Activated naive CD4-positive, alpha-beta T cell treated with anti-CD3 and anti-CD28 coated beads, Interleukin-2, amount 10 ng/mL, durations not matched to agents 7 days and 5 days (primary cell): Measurements from ENCODE around the gene AAGAB.

Experiments
- CTCF ChIA-PET: fragments of 350-600 bp; sonication (Branson Sonifier 250); formaldehyde crosslinking; loops from one replicate; lab custom pipeline; 2021; ENCODE audit warnings: antibody characterized with exemption; lab: Charles Lee
- DNase-seq: peaks from one replicate; pipeline ENCODE4 v3.0.0-alpha.2; 2020
- H3K27ac Mint-ChIP-seq: one replicate; pipeline ENCODE4 v1.8.0; 2021; ENCODE audit warnings: mild to moderate bottlenecking, moderate library complexity, mixed read lengths
- H3K27me3 Mint-ChIP-seq: one replicate; pipeline ENCODE4 v1.8.0; 2021; ENCODE audit warnings: mild to moderate bottlenecking, mixed read lengths
- H3K36me3 Mint-ChIP-seq: one replicate; pipeline ENCODE4 v1.8.0; 2021; ENCODE audit warnings: mixed read lengths
- H3K4me1 Mint-ChIP-seq: one replicate; pipeline ENCODE4 v1.8.0; 2021; ENCODE audit warnings: mixed read lengths
- H3K4me3 Mint-ChIP-seq: one replicate; pipeline ENCODE4 v1.8.0; 2021; ENCODE audit warnings: mild to moderate bottlenecking, moderate library complexity, mixed read lengths
- H3K9me3 Mint-ChIP-seq: one replicate; pipeline ENCODE4 v1.8.0; 2021; ENCODE audit warnings: mixed read lengths

AAGAB gene

DNA sequence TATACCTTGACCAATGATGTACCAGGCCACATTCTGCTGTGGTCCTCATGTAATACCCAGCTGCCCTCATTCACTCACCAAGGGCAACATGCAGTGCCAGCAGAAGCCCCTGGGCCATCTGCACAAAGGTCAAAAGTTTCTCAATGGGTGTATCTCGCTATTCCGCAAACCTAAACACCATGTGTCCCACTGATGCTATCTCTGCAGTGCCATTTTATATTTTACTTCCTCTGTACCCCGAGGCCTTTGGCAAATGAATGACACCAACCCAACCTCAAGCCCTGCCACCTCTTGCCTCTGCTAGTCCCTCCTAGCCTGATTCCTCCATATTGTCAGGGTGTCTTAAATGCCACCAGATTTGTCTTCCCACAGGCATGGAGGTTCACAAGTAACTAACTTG lies 59.2 kb downstream of the AAGAB start:
- Mint-ChIP-seq H3K27me3 (no peaks in the 10 kb centered on the region), H3K36me3 (peaks cover 70% of the 10 kb centered on the region), H3K4me3 (no peak overlapping the region), H3K27ac (peak overlapping the region; percentile 12), H3K4me1 (peaks cover 19% of the 10 kb centered on the region), H3K9me3 (no peaks in the 10 kb centered on the region)
- no peak for DNase-seq
- CTCF ChIA-PET: no interaction called here

DNA sequence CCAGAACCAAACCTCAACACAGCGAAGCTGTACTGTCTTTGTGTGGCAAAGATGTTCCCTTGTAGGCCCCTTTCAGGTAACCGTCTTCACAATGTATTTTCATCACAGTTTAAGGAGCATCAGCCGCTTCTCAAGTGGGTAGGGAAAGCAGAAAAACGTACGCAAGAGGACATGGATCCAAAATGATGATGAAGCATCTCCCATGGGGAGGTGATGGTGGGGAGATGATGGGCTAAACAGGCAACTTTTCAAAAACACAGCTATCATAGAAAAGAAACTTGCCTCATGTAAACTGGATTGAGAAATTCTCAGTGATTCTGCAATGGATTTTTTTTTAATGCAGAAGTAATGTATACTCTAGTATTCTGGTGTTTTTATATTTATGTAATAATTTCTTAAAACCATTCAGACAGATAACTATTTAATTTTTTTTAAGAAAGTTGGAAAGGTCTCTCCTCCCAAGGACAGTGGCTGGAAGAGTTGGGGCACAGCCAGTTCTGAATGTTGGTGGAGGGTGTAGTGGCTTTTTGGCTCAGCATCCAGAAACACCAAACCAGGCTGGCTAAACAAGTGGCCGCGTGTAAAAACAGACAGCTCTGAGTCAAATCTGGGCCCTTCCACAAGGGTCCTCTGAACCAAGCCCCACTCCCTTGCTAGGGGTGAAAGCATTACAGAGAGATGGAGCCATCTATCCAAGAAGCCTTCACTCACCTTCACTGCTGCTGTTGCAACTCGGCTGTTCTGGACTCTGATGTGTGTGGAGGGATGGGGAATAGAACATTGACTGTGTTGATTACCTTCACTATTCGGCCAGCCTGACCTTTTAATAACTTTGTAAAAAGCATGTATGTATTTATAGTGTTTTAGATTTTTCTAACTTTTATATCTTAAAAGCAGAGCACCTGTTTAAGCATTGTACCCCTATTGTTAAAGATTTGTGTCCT lies 60.0 kb downstream of the AAGAB start:
- DNase-seq: no peak
- peaks cover 71% of the 10 kb centered on the region for H3K36me3 Mint-ChIP-seq
- CTCF ChIA-PET: no interaction called here

DNA sequence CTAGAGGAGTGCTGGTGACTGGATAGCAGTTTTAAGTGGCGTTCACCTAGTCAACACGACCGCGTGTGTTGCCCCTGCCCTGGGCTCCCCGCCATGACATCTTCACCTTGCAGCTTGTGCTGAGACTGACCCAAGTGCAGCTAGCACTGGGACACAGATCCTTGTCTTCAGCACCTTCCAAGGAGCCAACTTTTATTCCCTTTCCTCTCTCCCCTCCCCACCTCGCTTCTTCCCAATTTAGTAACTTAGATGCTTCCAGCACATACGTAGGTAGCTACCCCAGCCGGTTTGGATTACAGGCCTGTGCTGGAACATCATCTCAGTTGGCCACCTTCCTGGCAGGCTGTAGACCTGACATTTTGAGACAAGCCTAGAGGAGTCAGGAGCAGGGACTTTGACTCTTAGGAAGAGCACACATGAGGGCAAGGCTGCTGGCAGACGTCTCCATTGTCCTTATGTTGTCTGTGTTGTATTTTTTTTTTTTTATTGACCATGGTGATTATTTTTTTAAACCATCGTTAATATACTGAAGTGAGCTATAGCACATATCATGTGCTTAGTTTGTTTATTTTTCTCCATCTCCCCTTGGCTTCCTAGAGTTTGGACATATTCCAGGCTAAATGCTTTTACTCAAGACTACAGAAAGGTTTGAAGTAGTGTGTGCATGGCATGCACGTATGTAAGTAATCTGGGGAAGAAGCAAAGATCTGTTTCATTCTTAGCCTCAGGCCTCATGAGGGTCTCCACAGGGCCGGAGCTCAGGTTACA lies 61.1 kb downstream of the AAGAB start:
- H3K4me1 Mint-ChIP-seq: peaks cover 15% of the 10 kb centered on the region
- DNase-seq: no peak
- peaks cover 75% of the 10 kb centered on the region for H3K36me3 Mint-ChIP-seq
- H3K27me3 Mint-ChIP-seq: no peaks in the 10 kb centered on the region
- CTCF ChIA-PET: interaction anchor here (0.9 kb wide), 1 partner anchor 107 kb away, joined by 3 read pairs; no protein-coding TSS in a partner anchor
- H3K9me3 Mint-ChIP-seq: no peaks in the 10 kb centered on the region
- H3K4me3 Mint-ChIP-seq: no peak overlapping the region
- H3K27ac Mint-ChIP-seq: peak overlapping the region; percentile 58

More for the DNA sequence above, 60.0 kb downstream of the AAGAB start:
- Mint-ChIP-seq H3K27me3 (no peaks in the 10 kb centered on the region), H3K4me1 (peaks cover 19% of the 10 kb centered on the region), H3K9me3 (no peaks in the 10 kb centered on the region), H3K4me3 (no peak overlapping the region), H3K27ac (peak overlapping the region; percentile 37)

DNA sequence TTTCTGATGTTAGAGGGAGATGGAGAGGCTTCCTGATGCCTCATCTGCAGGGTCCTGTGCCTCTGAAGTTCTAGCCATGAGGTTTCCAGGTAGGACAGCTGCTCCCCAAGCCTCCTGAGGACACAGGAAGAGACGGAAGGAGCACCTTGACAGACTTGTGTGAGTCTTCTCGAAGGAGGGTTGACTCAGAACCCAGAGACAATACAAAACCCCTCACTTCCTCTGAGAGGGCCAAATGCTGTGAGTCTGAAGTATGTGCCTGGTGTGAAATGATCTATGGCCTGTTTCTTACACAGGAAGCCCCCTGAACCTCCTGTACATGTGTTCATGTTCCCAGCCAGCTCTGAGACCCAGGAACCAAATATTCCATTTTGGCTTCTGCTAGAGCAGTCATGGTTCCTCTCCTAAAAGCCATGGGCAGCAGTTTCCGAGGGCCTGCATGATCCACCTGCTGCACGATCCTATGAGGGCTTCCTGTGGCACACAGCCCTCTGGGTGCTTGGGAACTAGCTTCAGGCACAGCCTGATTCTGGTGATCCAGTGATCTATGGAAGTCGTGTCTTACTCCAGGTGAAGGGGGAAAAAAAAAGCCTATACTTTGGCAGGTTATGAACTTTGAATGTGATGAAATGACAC lies 62.2 kb downstream of the AAGAB start:
- H3K27ac Mint-ChIP-seq: peak overlapping the region; percentile 40

DNA sequence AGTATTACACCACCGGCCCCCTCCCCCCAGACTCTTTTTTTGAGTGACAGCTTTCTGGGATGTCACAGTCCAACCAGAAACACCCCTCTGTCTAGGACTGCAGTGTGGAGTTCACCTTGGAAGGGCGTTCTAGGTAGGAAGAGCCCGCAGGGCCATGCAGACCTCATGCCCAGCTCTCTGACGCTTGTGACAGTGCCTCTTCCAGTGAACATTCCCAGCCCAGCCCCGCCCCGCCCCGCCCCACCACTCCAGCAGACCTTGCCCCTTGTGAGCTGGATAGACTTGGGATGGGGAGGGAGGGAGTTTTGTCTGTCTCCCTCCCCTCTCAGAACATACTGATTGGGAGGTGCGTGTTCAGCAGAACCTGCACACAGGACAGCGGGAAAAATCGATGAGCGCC lies 63.6 kb downstream of the AAGAB start:
- H3K27ac Mint-ChIP-seq: no peak overlapping the region
- no peaks in the 10 kb centered on the region for H3K4me1 Mint-ChIP-seq
- H3K36me3 Mint-ChIP-seq: peaks cover 78% of the 10 kb centered on the region
- no peak overlapping the region for H3K4me3 Mint-ChIP-seq
- CTCF ChIA-PET: no interaction called here
- no peak for DNase-seq
- H3K9me3 Mint-ChIP-seq: no peaks in the 10 kb centered on the region
- no peaks in the 10 kb centered on the region for H3K27me3 Mint-ChIP-seq

More for the DNA sequence above, 62.2 kb downstream of the AAGAB start:
- CTCF ChIA-PET: no interaction called here
- H3K36me3 Mint-ChIP-seq: peaks cover 74% of the 10 kb centered on the region
- no peaks in the 10 kb centered on the region for H3K9me3 Mint-ChIP-seq
- peaks cover 4% of the 10 kb centered on the region for H3K4me1 Mint-ChIP-seq
- no peaks in the 10 kb centered on the region for H3K27me3 Mint-ChIP-seq
- no peak overlapping the region for H3K4me3 Mint-ChIP-seq
- DNase-seq: no peak

DNA sequence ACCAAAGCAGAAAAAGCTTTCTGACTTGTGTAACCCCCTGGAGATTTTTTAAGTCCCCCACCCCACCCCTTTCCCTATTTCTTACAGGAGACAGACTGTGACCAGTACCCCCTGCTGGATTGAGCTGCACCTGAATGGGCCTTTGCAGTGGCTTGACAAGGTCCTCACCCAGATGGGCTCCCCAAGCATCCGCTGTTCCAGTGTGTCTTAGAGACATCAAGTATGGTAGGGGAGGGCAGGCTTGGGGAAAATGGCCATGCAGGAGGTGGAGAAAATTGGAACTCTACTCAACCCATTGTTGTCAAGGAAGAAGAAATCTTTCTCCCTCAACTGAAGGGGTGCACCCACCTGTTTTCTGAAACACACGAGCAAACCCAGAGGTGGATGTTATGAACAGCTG lies 64.1 kb downstream of the AAGAB start:
- H3K27me3 Mint-ChIP-seq: no peaks in the 10 kb centered on the region
- no peak for DNase-seq
- peaks cover 78% of the 10 kb centered on the region for H3K36me3 Mint-ChIP-seq
- no peak overlapping the region for H3K27ac Mint-ChIP-seq
- peaks cover 3% of the 10 kb centered on the region for H3K4me1 Mint-ChIP-seq
- no peak overlapping the region for H3K4me3 Mint-ChIP-seq
- CTCF ChIA-PET: no interaction called here
- H3K9me3 Mint-ChIP-seq: no peaks in the 10 kb centered on the region

DNA sequence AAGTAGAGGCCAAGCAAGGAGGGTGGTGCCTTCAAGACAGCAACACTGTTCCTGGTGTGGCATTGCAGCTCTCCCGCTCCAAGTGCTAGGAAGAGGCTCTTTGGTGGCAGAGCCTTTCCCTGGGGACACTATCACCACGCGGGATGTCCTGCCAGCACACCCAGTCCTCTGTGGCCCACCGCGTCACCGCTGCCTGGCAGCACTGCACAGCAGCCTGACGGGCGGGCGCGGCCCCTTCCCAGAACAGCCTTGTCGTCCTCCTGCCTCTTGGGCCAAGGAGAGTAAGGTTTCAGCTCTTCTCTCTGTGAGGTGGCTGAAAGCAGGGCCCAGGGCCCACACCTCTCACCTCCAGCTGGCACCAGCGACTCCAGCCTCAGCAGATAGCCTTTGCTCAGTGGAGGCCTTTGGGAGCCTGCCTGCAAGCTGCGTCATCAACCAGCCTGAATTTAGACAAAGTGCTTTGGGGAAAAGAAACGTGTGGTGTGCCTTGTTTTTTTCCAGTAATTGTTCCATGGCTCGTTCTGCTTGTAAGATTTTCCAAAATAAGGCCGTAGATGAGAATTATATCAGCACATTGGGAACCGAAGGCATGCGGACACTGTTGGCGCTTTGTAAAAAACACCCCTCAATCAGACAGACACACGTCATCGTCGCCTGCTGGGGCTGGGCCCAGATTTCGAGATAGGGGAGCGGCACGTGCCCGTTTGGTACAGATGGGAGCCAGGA lies 65.0 kb downstream of the AAGAB start:
- CTCF ChIA-PET: no interaction called here
- Mint-ChIP-seq H3K4me3 (no peak overlapping the region), H3K27me3 (no peaks in the 10 kb centered on the region), H3K36me3 (peaks cover 82% of the 10 kb centered on the region), H3K27ac (no peak overlapping the region), H3K9me3 (no peaks in the 10 kb centered on the region), H3K4me1 (peaks cover 7% of the 10 kb centered on the region)
- no peak for DNase-seq

DNA sequence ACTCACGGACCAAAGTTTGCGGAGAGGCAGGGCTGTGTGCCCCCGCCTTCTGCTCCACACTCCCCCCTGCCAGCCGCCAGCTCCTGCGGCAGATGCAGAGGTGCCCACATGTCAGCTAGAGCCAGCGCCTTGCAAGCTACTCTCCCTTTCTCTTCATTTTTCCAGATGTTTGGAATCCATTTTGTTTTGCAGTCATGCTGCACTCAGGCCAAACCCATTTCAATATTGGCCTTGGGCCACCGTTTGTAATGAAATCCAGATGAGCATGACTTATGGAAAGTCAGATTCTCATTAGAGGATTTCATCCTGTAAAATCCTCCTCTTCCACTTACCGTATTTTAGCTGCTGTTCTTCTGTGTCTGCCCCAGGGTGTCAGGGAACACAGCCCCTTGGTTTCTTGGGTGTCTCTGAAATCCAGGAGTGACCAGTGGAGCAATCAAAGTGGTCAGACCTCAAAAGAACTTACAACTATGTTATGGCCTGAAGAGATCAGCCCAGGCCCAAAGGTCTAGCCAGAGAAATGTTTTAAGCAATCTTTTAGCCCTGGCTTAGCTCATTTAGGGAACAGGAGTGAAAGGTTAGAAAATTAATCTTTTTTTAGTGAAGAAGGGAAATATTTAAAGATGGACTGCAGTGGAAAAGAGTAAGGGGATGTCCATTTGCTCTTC lies 65.8 kb downstream of the AAGAB start:
- peaks cover 79% of the 10 kb centered on the region for H3K36me3 Mint-ChIP-seq
- no peak overlapping the region for H3K4me3 Mint-ChIP-seq
- CTCF ChIA-PET: no interaction called here
- H3K27me3 Mint-ChIP-seq: no peaks in the 10 kb centered on the region
- H3K9me3 Mint-ChIP-seq: no peaks in the 10 kb centered on the region
- no peak for DNase-seq
- H3K27ac Mint-ChIP-seq: peak overlapping the region; percentile 11
- peaks cover 7% of the 10 kb centered on the region for H3K4me1 Mint-ChIP-seq

DNA sequence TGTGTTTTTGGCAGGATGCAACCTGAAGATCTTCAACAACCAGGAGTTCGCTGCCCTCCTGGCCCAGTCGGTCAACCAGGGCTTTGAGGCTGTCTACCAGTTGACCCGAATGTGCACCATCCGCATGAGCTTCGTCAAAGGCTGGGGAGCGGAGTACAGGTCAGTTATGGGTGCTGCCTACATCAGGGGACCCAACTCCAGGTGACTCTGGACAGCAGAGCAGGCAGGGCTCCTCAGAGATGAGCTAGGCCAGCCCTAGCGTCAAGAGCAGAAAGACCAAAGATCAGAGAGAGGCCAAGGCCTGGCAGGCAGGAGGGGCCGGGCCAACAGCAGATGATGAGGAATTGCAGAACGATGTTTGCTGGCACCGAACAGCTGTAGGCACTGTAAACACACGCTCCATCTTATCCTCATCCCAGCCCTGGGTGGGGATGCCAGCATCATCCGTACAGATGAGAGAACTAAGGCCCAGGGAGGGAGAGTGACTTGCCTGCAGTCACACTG lies 67.1 kb downstream of the AAGAB start:
- Mint-ChIP-seq H3K9me3 (no peaks in the 10 kb centered on the region), H3K36me3 (peaks cover 78% of the 10 kb centered on the region), H3K27ac (peak overlapping the region; percentile 45)

DNA sequence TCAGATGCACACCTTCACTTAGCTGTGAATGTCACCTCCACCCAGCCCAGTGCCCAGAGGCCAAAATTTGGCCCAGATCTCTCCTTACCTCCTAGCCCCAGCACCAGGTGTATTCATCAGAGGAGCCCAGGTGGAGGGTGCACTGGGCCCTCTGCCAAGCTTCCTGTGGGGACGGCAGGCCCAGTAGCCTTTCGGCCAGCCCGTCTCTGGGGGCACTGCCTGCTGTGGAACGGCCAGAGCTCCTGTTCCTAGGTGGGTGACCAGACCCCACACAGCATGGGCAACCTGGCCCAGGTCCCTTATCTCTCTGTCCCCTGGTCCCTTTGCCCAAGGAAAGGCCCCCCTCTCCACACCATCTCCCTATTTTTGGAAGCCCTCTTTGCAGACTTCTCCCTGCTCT lies 67.8 kb downstream of the AAGAB start:
- H3K27ac Mint-ChIP-seq: peak overlapping the region; percentile 63
- CTCF ChIA-PET: no interaction called here
- H3K27me3 Mint-ChIP-seq: no peaks in the 10 kb centered on the region
- H3K4me3 Mint-ChIP-seq: no peak overlapping the region
- peaks cover 7% of the 10 kb centered on the region for H3K4me1 Mint-ChIP-seq
- no peaks in the 10 kb centered on the region for H3K9me3 Mint-ChIP-seq
- DNase-seq: no peak
- peaks cover 77% of the 10 kb centered on the region for H3K36me3 Mint-ChIP-seq

More for the DNA sequence above, 67.1 kb downstream of the AAGAB start:
- Mint-ChIP-seq H3K4me3 (no peak overlapping the region), H3K27me3 (no peaks in the 10 kb centered on the region), H3K4me1 (peaks cover 7% of the 10 kb centered on the region)
- CTCF ChIA-PET: interaction anchor here (1.2 kb wide), 1 partner anchor 241 kb away, joined by 4 read pairs; no protein-coding TSS in a partner anchor
- DNase-seq: no peak

DNA sequence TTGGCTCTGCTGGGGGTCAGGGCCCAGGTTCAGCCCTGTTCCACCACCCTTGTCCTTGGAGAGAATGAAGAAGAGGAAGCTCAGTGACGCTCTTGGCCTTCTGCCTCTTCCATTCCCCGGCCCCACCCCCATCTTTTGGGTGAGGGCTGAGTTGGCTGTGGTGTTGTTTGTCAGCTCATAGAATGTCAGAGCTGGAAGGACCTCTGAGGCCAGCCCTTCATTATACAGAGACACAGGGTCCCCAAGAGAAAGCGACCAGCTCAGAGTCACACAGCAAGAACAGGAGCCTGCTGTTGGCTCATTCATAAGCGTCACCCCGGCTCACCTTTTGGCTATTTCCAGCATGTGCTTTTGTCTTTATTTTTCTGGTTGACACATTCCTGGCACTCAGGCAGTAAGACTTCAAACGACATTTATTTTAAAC lies 68.2 kb downstream of the AAGAB start:
- Mint-ChIP-seq H3K4me3 (no peak overlapping the region), H3K27ac (peak overlapping the region; percentile 63), H3K9me3 (no peaks in the 10 kb centered on the region), H3K4me1 (peaks cover 7% of the 10 kb centered on the region), H3K36me3 (peaks cover 76% of the 10 kb centered on the region), H3K27me3 (no peaks in the 10 kb centered on the region)
- CTCF ChIA-PET: no interaction called here
- no peak for DNase-seq

DNA sequence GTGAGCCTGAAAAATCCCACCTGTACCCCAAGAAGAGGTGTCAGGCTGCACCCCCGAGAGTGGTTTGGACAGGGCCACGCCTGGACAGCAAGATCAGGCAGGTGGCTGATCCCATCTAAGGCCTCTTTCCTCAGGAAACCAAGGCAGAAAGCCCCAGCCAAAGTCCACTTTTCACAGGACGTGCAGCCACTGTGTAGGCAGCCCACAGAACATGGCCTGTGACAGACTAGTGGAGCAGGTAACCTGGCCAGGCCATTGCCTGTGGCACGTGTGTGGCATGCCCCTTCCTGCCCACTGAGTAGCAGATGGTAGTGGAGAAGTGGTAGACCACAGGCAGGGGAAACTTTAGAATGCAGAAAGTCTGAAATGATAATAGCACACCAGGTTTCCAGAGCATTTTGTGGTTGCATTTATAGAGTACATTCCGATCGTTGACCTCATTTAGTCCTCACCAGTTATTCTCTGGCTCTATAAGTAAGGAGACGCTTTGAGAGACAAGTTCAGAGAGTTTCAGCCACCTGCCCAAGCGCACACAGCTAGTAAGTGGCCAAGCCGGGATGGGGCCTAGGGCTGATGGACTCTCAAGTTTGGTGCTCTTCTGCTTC lies 68.7 kb downstream of the AAGAB start:
- CTCF ChIA-PET: no interaction called here
- Mint-ChIP-seq H3K4me3 (no peak overlapping the region), H3K9me3 (no peaks in the 10 kb centered on the region), H3K4me1 (peaks cover 7% of the 10 kb centered on the region), H3K36me3 (peaks cover 72% of the 10 kb centered on the region), H3K27me3 (no peaks in the 10 kb centered on the region), H3K27ac (peak overlapping the region; percentile 63)
- no peak for DNase-seq

DNA sequence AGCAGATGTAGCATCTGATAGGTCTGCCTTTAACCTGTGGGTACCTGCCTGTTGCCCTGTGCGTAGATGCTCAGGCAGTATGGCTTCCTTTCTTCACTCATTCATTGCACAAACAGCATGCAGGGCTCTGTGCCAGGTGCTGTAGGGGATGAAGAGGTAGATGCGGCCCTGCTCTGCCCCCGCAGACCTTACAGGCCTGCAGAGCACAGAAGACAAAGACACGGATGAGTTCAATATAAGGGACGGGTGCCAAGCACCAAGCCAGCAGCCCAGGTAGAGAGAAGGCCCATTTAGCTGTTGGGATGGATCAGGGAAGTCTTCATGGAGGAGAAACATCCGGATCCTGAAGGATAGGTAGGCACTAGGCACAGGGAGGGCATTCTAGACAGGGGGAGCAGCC lies 69.4 kb downstream of the AAGAB start:
- Mint-ChIP-seq H3K4me1 (peaks cover 7% of the 10 kb centered on the region), H3K27ac (peak overlapping the region; percentile 70), H3K4me3 (no peak overlapping the region), H3K9me3 (no peaks in the 10 kb centered on the region), H3K27me3 (no peaks in the 10 kb centered on the region), H3K36me3 (peaks cover 69% of the 10 kb centered on the region)
- DNase-seq: no peak
- CTCF ChIA-PET: no interaction called here
